Calu3 (cell line): ENCODE results near the gene EGFL7. TPM values are rescaled to one million over a fixed set of nuclear protein-coding genes. Genes with fewer than 3 reads are reported as not detected.

Experiments
- BruUV-seq: library from RNA; stranded (reverse); fragments of 400-500 nt; replicated peaks from 2 replicates; lab custom pipeline; 2021; lab: Mats Ljungman, UMichigan
- CTCF ChIA-PET: fragments of 300-600 bp; sonication (Branson Sonifier 250); formaldehyde crosslinking; loops from one replicate; lab custom pipeline; 2022; ENCODE audit warnings: antibody characterized with exemption; lab: Charles Lee
- DNase-seq: peaks from one replicate; pipeline ENCODE4 v3.0.0; 2022
- H3K27ac Mint-ChIP-seq: one replicate; pipeline ENCODE4 v1.8.0; 2022; ENCODE audit warnings: mixed read lengths; ENCODE audit not compliant: unreplicated experiment
- H3K27me3 Mint-ChIP-seq: one replicate; pipeline ENCODE4 v1.8.0; 2022; ENCODE audit warnings: mixed read lengths; ENCODE audit not compliant: unreplicated experiment
- H3K36me3 Mint-ChIP-seq: one replicate; pipeline ENCODE4 v1.8.0; 2022; ENCODE audit warnings: mild to moderate bottlenecking, moderate library complexity, mixed read lengths; ENCODE audit not compliant: insufficient read depth, unreplicated experiment
- H3K4me1 Mint-ChIP-seq: one replicate; pipeline ENCODE4 v1.8.0; 2022; ENCODE audit warnings: mild to moderate bottlenecking, low read depth, mixed read lengths; ENCODE audit not compliant: unreplicated experiment
- H3K4me3 Mint-ChIP-seq: one replicate; pipeline ENCODE4 v1.8.0; 2022; ENCODE audit warnings: mild to moderate bottlenecking, low read depth, moderate library complexity, mixed read lengths; ENCODE audit not compliant: unreplicated experiment
- H3K9me3 Mint-ChIP-seq: one replicate; pipeline ENCODE4 v1.8.0; 2022; ENCODE audit warnings: low read depth, mixed read lengths; ENCODE audit not compliant: unreplicated experiment
- CTCF ChIP-seq: fragments of 200-600 bp; IDR thresholded peaks from one replicate; pipeline ENCODE4 v1.8.0; 2022; ENCODE audit warnings: antibody characterized with exemption; ENCODE audit not compliant: unreplicated experiment
- intact Hi-C: fragments of 100-400 bp; cut with micrococcal nuclease; formaldehyde crosslinking; loops from one replicate; pipeline ENCODE4 v1.10.0; 2022; ENCODE audit not compliant: unreplicated experiment
- total RNA-seq: library from RNA; stranded (reverse); gene quantifications from 2 replicates; pipeline ENCODE4 v1.2.3, GENCODE V29; 2022

The EGFL7 gene
- total RNA-seq, 1 experiment from 2014 or later, result 1.3 TPM

GRCh38 chr9:136644343-136644592 is 18.4 kb upstream of the EGFL7 start:
- intact Hi-C loops, result no loop called here
- BruUV-seq, result no TSS peak
- Mint-ChIP-seq H3K36me3 (peaks cover 4% of the 10 kb centered on the region), H3K4me1 (no peaks in the 10 kb centered on the region), H3K4me3 (no peak overlapping the region), H3K27me3 (peaks cover 16% of the 10 kb centered on the region), H3K27ac (no peak overlapping the region), H3K9me3 (no peaks in the 10 kb centered on the region)
- TF ChIP-seq CTCF, result no peak
- CTCF ChIA-PET, result no interaction called here
- DNase-seq, result no peak

GRCh38 chr9:136644593-136645351 is 17.9 kb upstream of the EGFL7 start:
- TF ChIP-seq CTCF, result peak; percentile 78
- DNase-seq, result peak; percentile 73
- BruUV-seq, result no TSS peak
- no peak overlapping the region for H3K4me3 Mint-ChIP-seq
- H3K36me3 Mint-ChIP-seq, result peaks cover 4% of the 10 kb centered on the region
- H3K4me1 Mint-ChIP-seq, result no peaks in the 10 kb centered on the region
- CTCF ChIA-PET, result no interaction called here
- no peaks in the 10 kb centered on the region for H3K9me3 Mint-ChIP-seq
- no peak overlapping the region for H3K27ac Mint-ChIP-seq
- peaks cover 12% of the 10 kb centered on the region for H3K27me3 Mint-ChIP-seq
- intact Hi-C loops, result no loop called here

GRCh38 chr9:136645352-136645902 is 17.3 kb upstream of the EGFL7 start:
- CTCF ChIA-PET, result no interaction called here
- TF ChIP-seq CTCF, result no peak
- no peak overlapping the region for H3K4me3 Mint-ChIP-seq
- H3K36me3 Mint-ChIP-seq, result peaks cover 4% of the 10 kb centered on the region
- H3K9me3 Mint-ChIP-seq, result no peaks in the 10 kb centered on the region
- H3K27me3 Mint-ChIP-seq, result peaks cover 6% of the 10 kb centered on the region
- no peak for DNase-seq
- no TSS peak for BruUV-seq
- H3K27ac Mint-ChIP-seq, result no peak overlapping the region
- intact Hi-C loops, result no loop called here
- no peaks in the 10 kb centered on the region for H3K4me1 Mint-ChIP-seq

GRCh38 chr9:136645903-136646754 is 16.6 kb upstream of the EGFL7 start:
- intact Hi-C loops, result no loop called here
- CTCF ChIA-PET, result no interaction called here
- Mint-ChIP-seq H3K4me1 (no peaks in the 10 kb centered on the region), H3K27me3 (no peaks in the 10 kb centered on the region), H3K27ac (no peak overlapping the region), H3K4me3 (no peak overlapping the region), H3K9me3 (no peaks in the 10 kb centered on the region), H3K36me3 (peaks cover 4% of the 10 kb centered on the region)
- no peak for TF ChIP-seq CTCF
- DNase-seq, result no peak
- no TSS peak for BruUV-seq
